Measurements from ENCODE around the gene NECTIN1.

DNA sequence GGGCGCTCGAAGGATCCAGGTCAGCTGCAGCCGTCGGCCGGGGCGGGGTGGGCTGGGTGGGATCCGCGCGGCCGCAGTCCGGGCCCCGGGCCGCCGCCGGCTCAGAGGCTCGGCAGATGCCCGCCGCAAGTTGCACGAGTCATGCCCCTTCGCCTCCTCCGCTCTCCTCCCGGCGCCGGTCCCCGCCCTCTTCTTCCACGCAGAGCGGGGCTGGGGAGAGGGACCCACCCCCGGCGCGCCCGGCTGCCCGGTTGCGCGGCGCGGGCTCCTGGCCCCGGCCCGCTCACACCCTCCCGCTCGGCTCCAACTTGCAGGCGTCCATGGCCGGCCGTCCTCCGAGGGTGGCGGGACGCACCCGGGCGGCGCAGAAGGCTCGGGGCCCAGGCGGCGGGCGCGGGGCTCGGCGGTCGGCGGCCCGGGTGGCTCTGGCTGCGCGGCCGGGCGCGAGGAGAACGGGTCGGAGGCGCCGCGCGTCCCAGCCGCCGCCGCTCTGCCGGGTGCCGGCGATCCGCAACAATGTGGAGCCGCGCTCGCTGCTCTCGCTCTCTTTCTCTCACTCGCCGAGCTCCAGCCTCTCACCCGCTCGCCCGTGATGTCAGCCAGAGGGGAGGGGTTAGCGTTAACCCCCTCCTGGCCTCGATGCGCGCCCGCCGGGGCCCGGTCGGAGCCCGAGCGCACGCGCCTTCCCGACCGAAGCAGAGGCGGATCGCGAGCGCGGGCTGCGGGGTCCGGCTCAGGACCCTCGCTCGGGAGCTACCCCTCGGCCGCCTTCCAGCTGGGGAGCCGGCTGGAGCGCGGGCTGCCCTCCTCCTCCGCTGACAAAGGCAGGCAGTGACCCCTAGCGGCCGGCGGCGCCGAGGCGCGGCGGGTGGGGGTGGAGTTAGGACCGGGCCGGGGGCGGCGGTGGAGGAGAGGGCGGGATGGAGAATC lies at the start of gene NECTIN1:
- TF ChIP-seq POLR2A (IDR thresholded peaks at IDR 0.05; ENCODE audit: low read length) (peak; percentile 69), GATA1 (IDR thresholded peaks at IDR 0.05; ENCODE audit: low read depth, low read length) (no peak)
